DMS79 (cell line): ENCODE measurements around the gene INS.
"Not testable (repeated sequence)": the region's sequence is repeated elsewhere in the genome, so short reads cannot be mapped to it uniquely, and the experiment has no call there.

Experiments
- DNase-seq: peaks from one replicate; lab custom pipeline; 2025; lab: John Stamatoyannopoulos, UW

INS gene

GRCh38 chr11:2198621-2199365, 37.8 kb upstream of the INS start:
- no peak for DNase-seq

GRCh38 chr11:2197771-2198520, 36.9 kb upstream of the INS start:
- DNase-seq, result no peak

- DNase-seq, result peak; percentile 20
These were observed 36.2 kb upstream of the INS start for GRCh38 chr11:2196970-2197770.

GRCh38 chr11:2195756-2196088, 34.7 kb upstream of the INS start:
- DNase-seq, result no peak

- DNase-seq, result no peak
These were observed 34.1 kb upstream of the INS start for GRCh38 chr11:2194877-2195755.

GRCh38 chr11:2193888-2194595, 33.0 kb upstream of the INS start:
- not testable (repeated sequence) for DNase-seq

- DNase-seq, result no peak
These were observed 32.3 kb upstream of the INS start for GRCh38 chr11:2193099-2193887.

GRCh38 chr11:2192435-2192834, 31.4 kb upstream of the INS start:
- DNase-seq, result no peak

GRCh38 chr11:2191883-2192282, 30.9 kb upstream of the INS start:
- DNase-seq, result no peak

- no peak for DNase-seq
These were observed 29.9 kb upstream of the INS start for GRCh38 chr11:2190657-2191471.

- no peak for DNase-seq
These were observed 29.1 kb upstream of the INS start for GRCh38 chr11:2189938-2190656.

- DNase-seq, result no peak
These were observed 27.7 kb upstream of the INS start for GRCh38 chr11:2188745-2189144.

GRCh38 chr11:2187280-2187707, 26.3 kb upstream of the INS start:
- DNase-seq, result no peak

- DNase-seq, result no peak
These were observed 25.8 kb upstream of the INS start for GRCh38 chr11:2186669-2187279.

GRCh38 chr11:2185324-2186085, 24.5 kb upstream of the INS start:
- DNase-seq, result no peak

GRCh38 chr11:2182692-2183474, 21.9 kb upstream of the INS start:
- DNase-seq, result no peak

GRCh38 chr11:2182075-2182474, 21.1 kb upstream of the INS start:
- no peak for DNase-seq
